ENCODE measurements around the gene MED9. TPM values are rescaled to one million over a fixed set of nuclear protein-coding genes. Genes with fewer than 3 reads are reported as not detected.

MED9 gene
- total and polyA plus RNA-seq, 2 of the 8 experiments (the other 6 are each of a cell fraction or from before 2014, with no cell fraction given), result 15.8 to 19.7 TPM

DNA sequence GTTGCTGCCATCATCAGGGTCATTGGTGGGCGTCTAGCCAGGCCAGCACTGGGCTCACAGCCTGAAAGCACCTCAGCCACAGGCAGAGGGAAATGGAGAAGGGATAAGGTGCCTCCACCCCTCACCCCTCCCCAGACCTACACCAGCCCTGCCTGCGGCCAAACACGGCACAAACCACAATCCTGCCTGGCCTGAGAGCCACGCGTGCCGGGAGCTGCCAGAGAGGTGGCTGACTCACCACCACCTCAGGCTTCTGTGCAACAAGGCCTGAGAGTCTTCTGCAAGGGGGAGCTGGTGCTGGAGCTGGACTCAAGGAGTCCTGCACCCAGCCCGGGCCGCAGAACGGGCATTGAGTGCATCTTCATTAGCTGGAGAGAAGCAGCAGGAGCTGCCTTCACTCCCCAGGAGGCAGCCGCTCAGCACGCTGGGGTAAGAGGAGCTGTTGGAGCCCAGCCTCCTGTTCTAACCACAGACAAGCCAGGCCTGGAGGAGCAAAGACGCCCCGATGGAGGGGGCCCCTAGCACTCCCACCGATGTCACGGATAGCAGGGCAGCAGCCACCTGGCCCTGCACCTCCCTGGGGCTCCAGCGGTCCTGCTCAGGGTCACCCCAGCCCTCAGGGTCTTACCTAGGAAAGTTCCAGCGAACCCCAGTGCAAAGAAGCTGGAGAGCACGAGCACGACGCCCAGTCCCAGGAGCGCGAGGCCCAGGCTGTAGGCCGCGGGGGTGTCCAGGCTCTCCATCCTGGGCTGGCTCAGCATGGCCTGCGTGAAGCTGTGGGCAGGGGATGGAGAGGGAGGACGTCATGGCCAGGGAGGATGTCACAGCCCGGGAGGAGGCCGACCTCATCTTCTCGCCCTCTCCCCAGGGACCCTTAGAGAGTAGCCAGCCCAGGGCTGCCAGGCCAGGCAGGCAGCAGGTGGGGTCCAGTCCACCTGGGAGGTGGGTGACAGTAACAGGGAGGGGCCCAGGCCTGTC lies 35.4 kb downstream of the MED9 start:
- WGBS, 2 experiments (ENCODE audit: extremely low coverage in 1 of 2, insufficient coverage in 1 of 2, insufficient read length in 1 of 2, insufficient replicate concordance in 2 of 2, low coverage in 1 of 2, low lambda C conversion rate in 2 of 2, missing lambda C conversion rate in 1 of 2), result 90% methylated on average over 24 of the region's 29 CpGs; no CpG with 5 or more reads in 1 of the 2 experiments
- H2BK20ac ChIP-seq (ENCODE audit: low read length), result no peak overlapping the region
- no peak overlapping the region for H3K56ac ChIP-seq (replicated peaks; ENCODE audit: insufficient read length, low read depth, low read length)
- H3K23me2 ChIP-seq (ENCODE audit: low read depth, low read length), result peaks cover 2% of the 10 kb centered on the region; the same call in 1 of the 2 replicates
- H3K4ac ChIP-seq (replicated peaks; ENCODE audit: insufficient read length, low read depth, low read length), result no peak overlapping the region
- no peak overlapping the region for H2BK12ac ChIP-seq (ENCODE audit: low read depth, low read length)
- H3K4me2 ChIP-seq (ENCODE audit: insufficient read depth in 1 of 2, low read depth in 2 of 2, low read length in 2 of 2), result no peak overlapping the region
- no peak overlapping the region for H3K27ac ChIP-seq (ENCODE audit: low read depth, low read length)
- no peak overlapping the region for H4K5ac ChIP-seq (ENCODE audit: insufficient read length, low read depth, low read length)
- no peak overlapping the region for H2BK15ac ChIP-seq (ENCODE audit: low read length)
- H4K91ac ChIP-seq (replicated peaks; ENCODE audit: insufficient read length, low read length), result no peak overlapping the region
- no peaks in the 10 kb centered on the region for H3K27me3 ChIP-seq (replicated peaks in 1 of 4; ENCODE audit: control insufficient read depth in 3 of 4, extremely low read depth in 1 of 4, insufficient read depth in 3 of 4, low read length in 3 of 4)
- no peak overlapping the region for H2BK5ac ChIP-seq (ENCODE audit: low read depth, low read length)
- no peak overlapping the region for H3K4me3 ChIP-seq (ENCODE audit: extremely low read depth in 1 of 4, insufficient read depth in 2 of 4, low read depth in 3 of 4, low read length in 4 of 4)
- CTCF ChIA-PET (ENCODE audit: partially characterized antibody), result interaction anchor here (0.7 to 4.4 kb wide), 11 partner anchors 10 to 157 kb away, joined by 3 to 47 read pairs (median 4); partner anchors contain the start of gene RASD1
- no peak overlapping the region for H3K23ac ChIP-seq (ENCODE audit: insufficient read length)
- H3K9ac ChIP-seq (replicated peaks in 1 of 4; ENCODE audit: extremely low read depth in 1 of 4, low read depth in 3 of 4, low read length in 3 of 4), result no peak overlapping the region
- peak overlapping the region; percentile 75; the same call in 1 of the 2 replicates for H2AK5ac ChIP-seq (ENCODE audit: low read depth, low read length)
- POLR2A ChIA-PET (ENCODE audit: partially characterized antibody), result interaction anchor here (0.7 to 3.0 kb wide), 2 partner anchors 16 to 57 kb away, joined by 3 to 26 read pairs; partner anchors contain the start of gene RASD1
- H3K36me3 ChIP-seq (ENCODE audit: control insufficient read depth in 2 of 4, insufficient read depth in 4 of 4, low read length in 3 of 4), result no peaks in the 10 kb centered on the region
- H3K14ac ChIP-seq (ENCODE audit: insufficient read length), result no peak overlapping the region
- DNase-seq (ENCODE audit: low read depth in 1 of 2, low spot score in 2 of 2) (no peak), FAIRE-seq (no peak)
- no peak overlapping the region for H2BK120ac ChIP-seq (replicated peaks; ENCODE audit: low read depth, low read length)
- peaks cover 0 to 2% of the 10 kb centered on the region in 2 experiments for H4K20me1 ChIP-seq (replicated peaks in 1 of 2; ENCODE audit: control insufficient read depth in 1 of 2, insufficient read depth in 2 of 2, low read length in 2 of 2)
- H3K9me3 ChIP-seq (ENCODE audit: insufficient read depth in 2 of 2, low read depth in 1 of 2, low read length in 1 of 2), result no peaks in the 10 kb centered on the region
- H3K4me1 ChIP-seq (replicated peaks in 1 of 4; ENCODE audit: control insufficient read depth in 3 of 4, insufficient read depth in 4 of 4, low read length in 3 of 4), result peaks cover 4 to 24% (median 12%) of the 10 kb centered on the region in 4 experiments
- H4K8ac ChIP-seq (ENCODE audit: extremely low read depth, insufficient read depth, low read length), result peak overlapping the region; percentile 63
- no peaks in the 10 kb centered on the region for H3K79me2 ChIP-seq (ENCODE audit: control insufficient read depth in 1 of 2, insufficient read depth in 2 of 2, low read length in 2 of 2)
- no peak overlapping the region for H3K18ac ChIP-seq (ENCODE audit: extremely low read depth, low read length)
- H2AFZ ChIP-seq (ENCODE audit: low read length), result no peak overlapping the region
- no peaks in the 10 kb centered on the region for H3K79me1 ChIP-seq (ENCODE audit: low read depth, low read length)
- TF ChIP-seq, protein P1, sequence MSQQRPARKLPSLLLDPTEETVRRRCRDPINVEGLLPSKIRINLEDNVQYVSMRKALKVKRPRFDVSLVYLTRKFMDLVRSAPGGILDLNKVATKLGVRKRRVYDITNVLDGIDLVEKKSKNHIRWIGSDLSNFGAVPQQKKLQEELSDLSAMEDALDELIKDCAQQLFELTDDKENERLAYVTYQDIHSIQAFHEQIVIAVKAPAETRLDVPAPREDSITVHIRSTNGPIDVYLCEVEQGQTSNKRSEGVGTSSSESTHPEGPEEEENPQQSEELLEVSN (IDR thresholded peaks at IDR 0.05), result no peak
- no peak for TF ChIP-seq EZH2 (IDR thresholded peaks at IDR 0.05; ENCODE audit: low read depth, low read length, severe bottlenecking)
- no peak for TF ChIP-seq CTBP2 (IDR thresholded peaks at IDR 0.05; ENCODE audit: borderline replicate concordance, insufficient read depth, insufficient read length, low read length)
- no peak for TF ChIP-seq FOSL1 (IDR thresholded peaks at IDR 0.05; ENCODE audit: insufficient read depth, low read depth, low read length)
- TF ChIP-seq KDM1A (IDR thresholded peaks at IDR 0.05; ENCODE audit: borderline replicate concordance, low read length), result no peak
- no peak for TF ChIP-seq HDAC6 (IDR thresholded peaks at IDR 0.05; ENCODE audit: low read depth, low read length)
- TF ChIP-seq PHF8 (conservative IDR thresholded peaks at IDR 0.05; ENCODE audit: low read depth, low read length), result no peak
- no peak for TF ChIP-seq SUZ12 (IDR thresholded peaks at IDR 0.05; ENCODE audit: low read length)
- no peak for TF ChIP-seq SP1 (IDR thresholded peaks at IDR 0.05; ENCODE audit: low read depth, low read length)
- no peak for TF ChIP-seq SIN3A (conservative IDR thresholded peaks at IDR 0.05 in 1 of 2, IDR thresholded peaks at IDR 0.05 in 1 of 2; ENCODE audit: low read depth in 1 of 2, low read length in 2 of 2)
